ENCODE measurements around the gene SPECC1L. TPM values are rescaled to one million over a fixed set of nuclear protein-coding genes. Genes with fewer than 3 reads are reported as not detected.
"Not testable (repeated sequence)": the region's sequence is repeated elsewhere in the genome, so short reads cannot be mapped to it uniquely, and the experiment has no call there.

The SPECC1L gene
- total and polyA plus RNA-seq, 7 experiments from 2014 or later = 14.6 to 69.0 (median 39.9) TPM

- ATAC-seq; POLR2A ChIA-PET; DNase-seq; H3K27ac Mint-ChIP-seq; CTCF ChIA-PET; H3K27me3 Mint-ChIP-seq; intact Hi-C loops (cut with micrococcal nuclease); H3K9me3 Mint-ChIP-seq; H3K27me3 ChIP-seq (ENCODE audit: control insufficient read depth in 2 of 2, insufficient read depth in 2 of 2, low read length in 2 of 2); H3K4me3 ChIP-seq (ENCODE audit: low read length); H3K9me3 ChIP-seq (ENCODE audit: control insufficient read depth in 2 of 3, low read length in 3 of 3); H3K36me3 ChIP-seq (ENCODE audit: control insufficient read depth in 2 of 3, insufficient read depth in 3 of 3, low read length in 3 of 3); H3K27ac ChIP-seq (ENCODE audit: low read depth, low read length): not testable (repeated sequence)
- Mint-ChIP-seq H3K4me1 (peaks cover 25 to 68% (median 64%) of the 10 kb centered on the region in 7 donors), H3K36me3 (peaks cover 0 to 12% (median 3%) of the 10 kb centered on the region in 5 donors), H3K4me3 (peak overlapping the region in 1 of 10 donors; percentile 7)
- peaks cover 9 to 11% of the 10 kb centered on the region in 2 donors for H3K4me1 ChIP-seq (ENCODE audit: control insufficient read depth in 2 of 2, insufficient read depth in 2 of 2, low read length in 2 of 2)
These were observed 17.2 kb downstream of the SPECC1L start for GRCh38 chr22:24287801-24288200.

DNA sequence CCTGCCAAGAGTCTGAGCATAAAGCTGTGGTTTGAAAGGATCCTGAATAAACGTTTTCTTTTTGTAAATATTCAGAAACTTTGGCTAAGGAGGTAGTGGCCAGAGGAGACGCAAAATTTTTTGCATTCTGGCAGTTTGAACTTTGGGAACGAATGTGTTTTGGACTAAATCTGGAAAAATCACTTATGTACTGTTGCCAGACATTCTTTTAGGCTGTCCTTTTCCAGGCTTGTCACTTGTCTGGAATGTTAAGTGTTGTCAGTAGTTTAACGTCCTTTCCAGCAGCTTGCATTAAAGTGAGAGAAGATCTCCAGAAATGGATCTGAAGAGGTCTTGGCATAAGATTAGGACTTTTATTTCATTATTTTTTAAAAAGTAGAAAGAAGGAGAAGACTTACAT, 18.5 kb downstream of the SPECC1L start:
- Mint-ChIP-seq H3K4me3 (no peak overlapping the region), H3K27me3 (no peaks in the 10 kb centered on the region), H3K9me3 (peaks cover 0 to 1% (median 0%) of the 10 kb centered on the region in 11 donors), H3K4me1 (peaks cover 21 to 60% (median 54%) of the 10 kb centered on the region in 7 donors), H3K36me3 (peaks cover 0 to 8% (median 0%) of the 10 kb centered on the region in 5 donors), H3K27ac (no peak overlapping the region)
- H3K9me3 ChIP-seq (ENCODE audit: control insufficient read depth in 2 of 3, low read length in 3 of 3) = no peaks in the 10 kb centered on the region
- intact Hi-C loops (cut with micrococcal nuclease) = no loop called here
- ATAC-seq (no peak), DNase-seq (no peak)
- no peak overlapping the region for H3K27ac ChIP-seq (ENCODE audit: low read depth, low read length)
- no peak overlapping the region for H3K4me3 ChIP-seq (ENCODE audit: low read length)
- CTCF ChIA-PET = interaction anchor here (0.6 kb wide), 1 partner anchor 486 kb away, joined by 4 read pairs; no protein-coding TSS in a partner anchor
- peaks cover 9 to 11% of the 10 kb centered on the region in 2 donors for H3K4me1 ChIP-seq (ENCODE audit: control insufficient read depth in 2 of 2, insufficient read depth in 2 of 2, low read length in 2 of 2)
- no peaks in the 10 kb centered on the region for H3K36me3 ChIP-seq (ENCODE audit: control insufficient read depth in 2 of 3, insufficient read depth in 3 of 3, low read length in 3 of 3)
- POLR2A ChIA-PET = no interaction called here
- H3K27me3 ChIP-seq (ENCODE audit: control insufficient read depth in 2 of 2, insufficient read depth in 2 of 2, low read length in 2 of 2) = no peaks in the 10 kb centered on the region

GRCh38 chr22:24289741-24290163, 19.1 kb downstream of the SPECC1L start:
- Histone ChIP-seq H3K4me3 (ENCODE audit: low read length) (no peak overlapping the region), H3K9me3 (ENCODE audit: control insufficient read depth in 2 of 3, low read length in 3 of 3) (no peaks in the 10 kb centered on the region), H3K36me3 (ENCODE audit: control insufficient read depth in 2 of 3, insufficient read depth in 3 of 3, low read length in 3 of 3) (no peaks in the 10 kb centered on the region), H3K27me3 (ENCODE audit: control insufficient read depth in 2 of 2, insufficient read depth in 2 of 2, low read length in 2 of 2) (no peaks in the 10 kb centered on the region), H3K4me1 (ENCODE audit: control insufficient read depth in 2 of 2, insufficient read depth in 2 of 2, low read length in 2 of 2) (peaks cover 7 to 9% of the 10 kb centered on the region in 2 donors), H3K27ac (ENCODE audit: low read depth, low read length) (no peak overlapping the region)
- DNase-seq = no peak
- ChIA-PET POLR2A (no interaction called here), CTCF (no interaction called here)
- H3K9me3 Mint-ChIP-seq = peaks cover 0 to 1% (median 0%) of the 10 kb centered on the region in 11 donors
- no peaks in the 10 kb centered on the region for H3K27me3 Mint-ChIP-seq
- H3K27ac Mint-ChIP-seq = peak overlapping the region in 3 of 9 donors; percentile 14 to 51 (median 43)
- no peak for ATAC-seq
- peaks cover 18 to 55% (median 50%) of the 10 kb centered on the region in 7 donors for H3K4me1 Mint-ChIP-seq
- peaks cover 0 to 8% (median 0%) of the 10 kb centered on the region in 5 donors for H3K36me3 Mint-ChIP-seq
- intact Hi-C loops (cut with micrococcal nuclease) = no loop called here
- no peak overlapping the region for H3K4me3 Mint-ChIP-seq

- peaks cover 0 to 8% (median 0%) of the 10 kb centered on the region in 5 donors for H3K36me3 Mint-ChIP-seq
- no peaks in the 10 kb centered on the region for H3K9me3 ChIP-seq (ENCODE audit: control insufficient read depth in 2 of 3, low read length in 3 of 3)
- ATAC-seq (no peak), DNase-seq (no peak)
- H3K4me1 ChIP-seq (ENCODE audit: control insufficient read depth in 2 of 2, insufficient read depth in 2 of 2, low read length in 2 of 2) = peaks cover under 1 to 4% of the 10 kb centered on the region in 2 donors
- H3K9me3 Mint-ChIP-seq = peaks cover 0 to 1% (median 0%) of the 10 kb centered on the region in 11 donors
- no peaks in the 10 kb centered on the region for H3K36me3 ChIP-seq (ENCODE audit: control insufficient read depth in 2 of 3, insufficient read depth in 3 of 3, low read length in 3 of 3)
- no peak overlapping the region for H3K4me3 ChIP-seq (ENCODE audit: low read length)
- CTCF ChIA-PET = interaction anchor here (0.6 kb wide), 1 partner anchor 9 kb away, joined by 3 read pairs; no protein-coding TSS in a partner anchor
- no peaks in the 10 kb centered on the region for H3K27me3 ChIP-seq (ENCODE audit: control insufficient read depth in 2 of 2, insufficient read depth in 2 of 2, low read length in 2 of 2)
- no peak overlapping the region for H3K4me3 Mint-ChIP-seq
- peaks cover 11 to 48% (median 43%) of the 10 kb centered on the region in 7 donors for H3K4me1 Mint-ChIP-seq
- H3K27me3 Mint-ChIP-seq = no peaks in the 10 kb centered on the region
- H3K27ac ChIP-seq (ENCODE audit: low read depth, low read length) = no peak overlapping the region
- POLR2A ChIA-PET = no interaction called here
- intact Hi-C loops (cut with micrococcal nuclease) = no loop called here
- H3K27ac Mint-ChIP-seq = peak overlapping the region in 2 of 9 donors; percentile 14 to 51
These were observed 19.8 kb downstream of the SPECC1L start for GRCh38 chr22:24290459-24290858.

- no peaks in the 10 kb centered on the region for H3K4me1 ChIP-seq (ENCODE audit: control insufficient read depth in 2 of 2, insufficient read depth in 2 of 2, low read length in 2 of 2)
- peaks cover 0 to 8% (median 0%) of the 10 kb centered on the region in 5 donors for H3K36me3 Mint-ChIP-seq
- ChIA-PET POLR2A (no interaction called here), CTCF (no interaction called here)
- DNase-seq = no peak
- H3K4me1 Mint-ChIP-seq = peaks cover 11 to 45% (median 40%) of the 10 kb centered on the region in 7 donors
- peaks cover 0 to 1% (median 0%) of the 10 kb centered on the region in 11 donors for H3K9me3 Mint-ChIP-seq
- H3K27me3 Mint-ChIP-seq = no peaks in the 10 kb centered on the region
- no peaks in the 10 kb centered on the region for H3K9me3 ChIP-seq (ENCODE audit: control insufficient read depth in 2 of 3, low read length in 3 of 3)
- intact Hi-C loops (cut with micrococcal nuclease) = no loop called here
- no peak overlapping the region for H3K27ac ChIP-seq (ENCODE audit: low read depth, low read length)
- no peaks in the 10 kb centered on the region for H3K27me3 ChIP-seq (ENCODE audit: control insufficient read depth in 2 of 2, insufficient read depth in 2 of 2, low read length in 2 of 2)
- no peak overlapping the region for H3K27ac Mint-ChIP-seq
- H3K4me3 Mint-ChIP-seq = no peak overlapping the region
- no peak for ATAC-seq
- H3K4me3 ChIP-seq (ENCODE audit: low read length) = no peak overlapping the region
- H3K36me3 ChIP-seq (ENCODE audit: control insufficient read depth in 2 of 3, insufficient read depth in 3 of 3, low read length in 3 of 3) = no peaks in the 10 kb centered on the region
These were observed 21.0 kb downstream of the SPECC1L start for GRCh38 chr22:24291515-24292201.

DNA sequence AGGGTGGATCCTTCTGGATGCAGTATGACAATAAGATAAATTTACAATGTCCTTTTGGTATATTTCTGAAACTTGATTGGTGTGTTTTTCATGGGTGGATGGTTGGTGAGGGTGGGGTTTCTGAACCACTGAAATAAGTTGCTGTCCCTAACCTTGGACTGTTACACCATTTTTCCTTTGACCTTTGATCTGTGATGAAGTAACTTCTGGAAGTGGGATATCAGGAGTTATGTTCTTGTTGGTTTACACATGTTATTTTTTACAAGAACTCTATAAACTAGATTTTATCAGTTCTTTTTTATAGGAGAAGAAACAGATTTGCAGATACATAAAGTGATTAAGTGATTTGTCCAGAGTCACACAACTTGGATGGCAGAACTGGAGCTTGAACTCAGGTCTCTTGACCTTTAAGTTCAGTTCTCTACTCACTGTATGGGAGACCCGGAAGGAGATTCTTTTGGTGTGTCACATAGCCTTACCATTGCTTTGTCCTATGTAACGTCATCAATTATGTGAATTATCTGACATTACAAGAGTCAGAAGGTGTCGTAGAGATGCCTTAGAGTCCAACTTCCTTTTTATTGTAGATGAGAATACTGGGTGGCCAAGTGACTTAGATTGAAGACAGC, 21.7 kb downstream of the SPECC1L start:
- H3K36me3 ChIP-seq (ENCODE audit: control insufficient read depth in 2 of 3, insufficient read depth in 3 of 3, low read length in 3 of 3); H3K36me3 Mint-ChIP-seq; DNase-seq; H3K9me3 ChIP-seq (ENCODE audit: control insufficient read depth in 2 of 3, low read length in 3 of 3); H3K27ac ChIP-seq (ENCODE audit: low read depth, low read length); CTCF ChIA-PET; intact Hi-C loops (cut with micrococcal nuclease); H3K9me3 Mint-ChIP-seq; POLR2A ChIA-PET; H3K27me3 Mint-ChIP-seq; H3K4me3 ChIP-seq (ENCODE audit: low read length); H3K27me3 ChIP-seq (ENCODE audit: control insufficient read depth in 2 of 2, insufficient read depth in 2 of 2, low read length in 2 of 2); H3K4me1 ChIP-seq (ENCODE audit: control insufficient read depth in 2 of 2, insufficient read depth in 2 of 2, low read length in 2 of 2); ATAC-seq; H3K4me3 Mint-ChIP-seq; H3K27ac Mint-ChIP-seq: not testable (repeated sequence)
- H3K4me1 Mint-ChIP-seq = peaks cover 11 to 41% (median 36%) of the 10 kb centered on the region in 7 donors

All from naive thymus-derived CD4-positive, alpha-beta T cell (primary cell).